ENCODE data around the gene DSCAM.

DSCAM gene

DNA sequence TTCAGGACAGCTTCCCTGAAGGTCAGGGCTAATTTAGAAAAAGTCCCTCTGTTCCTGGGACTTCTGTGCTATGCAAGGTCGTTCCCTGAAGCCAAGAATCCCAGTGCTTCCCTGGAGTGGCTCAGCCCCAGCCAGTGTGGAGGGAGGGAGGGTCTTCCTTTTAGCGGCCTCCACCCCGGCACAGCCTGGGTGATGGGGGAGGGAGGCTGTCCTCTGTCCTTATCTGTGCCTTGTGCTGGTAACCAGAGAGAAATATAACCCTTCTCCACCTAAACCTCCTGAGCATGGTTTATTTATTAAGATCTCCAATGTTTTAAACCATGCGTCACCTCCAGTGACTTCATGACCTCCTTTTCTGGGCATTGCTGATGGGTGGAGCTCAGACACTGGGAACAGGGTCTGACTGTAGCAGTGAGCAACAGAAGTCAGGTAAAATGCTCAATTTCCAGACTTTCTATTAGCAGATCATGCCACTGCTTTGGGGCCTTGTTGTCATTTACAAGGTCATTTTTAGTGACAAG is 157.1 kb downstream of the DSCAM start:
- no peak overlapping the region for H3K4me3 ChIP-seq (ENCODE audit: low read depth, low read length)
- TF ChIP-seq, protein P1, sequence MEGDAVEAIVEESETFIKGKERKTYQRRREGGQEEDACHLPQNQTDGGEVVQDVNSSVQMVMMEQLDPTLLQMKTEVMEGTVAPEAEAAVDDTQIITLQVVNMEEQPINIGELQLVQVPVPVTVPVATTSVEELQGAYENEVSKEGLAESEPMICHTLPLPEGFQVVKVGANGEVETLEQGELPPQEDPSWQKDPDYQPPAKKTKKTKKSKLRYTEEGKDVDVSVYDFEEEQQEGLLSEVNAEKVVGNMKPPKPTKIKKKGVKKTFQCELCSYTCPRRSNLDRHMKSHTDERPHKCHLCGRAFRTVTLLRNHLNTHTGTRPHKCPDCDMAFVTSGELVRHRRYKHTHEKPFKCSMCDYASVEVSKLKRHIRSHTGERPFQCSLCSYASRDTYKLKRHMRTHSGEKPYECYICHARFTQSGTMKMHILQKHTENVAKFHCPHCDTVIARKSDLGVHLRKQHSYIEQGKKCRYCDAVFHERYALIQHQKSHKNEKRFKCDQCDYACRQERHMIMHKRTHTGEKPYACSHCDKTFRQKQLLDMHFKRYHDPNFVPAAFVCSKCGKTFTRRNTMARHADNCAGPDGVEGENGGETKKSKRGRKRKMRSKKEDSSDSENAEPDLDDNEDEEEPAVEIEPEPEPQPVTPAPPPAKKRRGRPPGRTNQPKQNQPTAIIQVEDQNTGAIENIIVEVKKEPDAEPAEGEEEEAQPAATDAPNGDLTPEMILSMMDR (IDR thresholded peaks at IDR 0.05; ENCODE audit: low read depth, low read length), result no peak

GRCh38 chr21:40689217-40689616 is 157.7 kb downstream of the DSCAM start:
- TF ChIP-seq, protein P1 (IDR thresholded peaks at IDR 0.05; ENCODE audit: low read depth, low read length), result no peak
- H3K4me3 ChIP-seq (ENCODE audit: low read depth, low read length), result no peak overlapping the region

- TF ChIP-seq, protein P1 (IDR thresholded peaks at IDR 0.05; ENCODE audit: low read depth, low read length), result no peak
Observed at GRCh38 chr21:40688106-40688864, 158.7 kb downstream of the DSCAM start.

DNA sequence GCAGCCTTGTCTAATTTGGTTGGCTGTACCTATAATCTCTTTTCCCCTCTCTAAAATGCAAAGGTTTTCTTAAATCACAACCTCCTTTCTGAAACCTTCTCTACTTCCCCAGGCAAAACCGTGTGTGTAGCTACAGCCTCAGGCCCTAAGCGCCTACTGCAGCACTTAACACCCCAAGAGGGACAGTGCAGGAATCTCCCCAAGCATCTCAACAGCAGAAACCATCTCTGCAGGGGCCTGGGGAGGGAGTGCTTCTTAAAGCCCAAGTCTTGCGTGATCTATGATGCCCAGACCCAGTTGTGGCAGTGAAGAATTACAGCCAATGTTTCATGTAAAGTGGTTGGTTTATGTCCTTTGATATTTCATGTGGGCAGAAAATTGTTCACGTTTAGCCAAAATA is 159.3 kb downstream of the DSCAM start:
- TF ChIP-seq, protein P1 (IDR thresholded peaks at IDR 0.05; ENCODE audit: low read depth, low read length), result no peak
- no peak overlapping the region for H3K4me3 ChIP-seq (ENCODE audit: low read depth, low read length)

More at GRCh38 chr21:40688106-40688864, 158.7 kb downstream of the DSCAM start:
- H3K4me3 ChIP-seq (ENCODE audit: low read depth, low read length), result no peak overlapping the region

DNA sequence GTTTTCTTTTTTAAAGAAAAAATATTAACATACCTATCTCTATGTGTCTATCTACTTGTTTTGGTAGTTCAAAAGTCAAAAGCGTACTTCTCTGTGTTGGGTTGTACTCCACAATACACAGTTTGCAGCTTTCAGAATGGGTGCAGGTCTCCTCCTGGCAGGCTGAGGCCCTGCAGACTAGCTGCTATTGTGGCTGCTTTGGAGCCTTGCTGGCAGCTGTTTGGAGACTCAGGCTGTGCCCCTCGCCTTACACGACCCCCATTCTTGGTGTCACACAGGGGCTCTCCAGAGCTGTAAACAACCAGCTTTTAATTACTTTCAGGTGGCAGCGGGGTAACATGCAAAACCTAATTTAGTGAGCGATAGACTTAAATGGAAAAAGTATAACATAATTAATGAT is 160.4 kb downstream of the DSCAM start:
- H3K4me3 ChIP-seq (ENCODE audit: low read depth, low read length), result no peak overlapping the region
- TF ChIP-seq, protein P1 (IDR thresholded peaks at IDR 0.05; ENCODE audit: low read depth, low read length), result no peak

DNA sequence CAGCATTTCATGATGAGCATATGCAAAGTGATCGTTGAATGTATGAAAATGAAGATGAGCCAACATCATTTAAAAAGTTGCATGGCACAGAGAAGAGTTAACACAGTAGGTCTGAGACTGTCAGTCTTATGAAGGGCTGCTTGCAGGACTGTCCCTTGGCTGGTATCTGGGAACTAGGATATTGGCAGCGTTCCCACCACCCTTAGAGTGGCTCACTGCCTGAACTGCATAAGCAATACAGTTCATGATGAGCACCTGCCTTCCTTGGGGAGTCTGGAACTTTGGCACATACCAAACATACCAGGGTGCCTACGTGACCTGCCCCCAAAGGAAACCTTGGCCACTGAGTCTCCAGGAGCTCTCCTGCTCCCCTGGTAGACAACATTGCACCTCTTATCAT is 161.8 kb downstream of the DSCAM start:
- TF ChIP-seq, protein P1 (IDR thresholded peaks at IDR 0.05; ENCODE audit: low read depth, low read length), result no peak
- no peak overlapping the region for H3K4me3 ChIP-seq (ENCODE audit: low read depth, low read length)

GRCh38 chr21:40684726-40685125 is 162.2 kb downstream of the DSCAM start:
- no peak overlapping the region for H3K4me3 ChIP-seq (ENCODE audit: low read depth, low read length)
- TF ChIP-seq, protein P1 (IDR thresholded peaks at IDR 0.05; ENCODE audit: low read depth, low read length), result no peak

Measured in WI38 (cell line).